ENCODE measurements around the gene HOOK2. TPM values are rescaled to one million over a fixed set of nuclear protein-coding genes. Genes with fewer than 3 reads are reported as not detected.

The HOOK2 gene
- total RNA-seq, 2 experiments from 2014 or later, result 17.3 to 18.4 TPM

DNA sequence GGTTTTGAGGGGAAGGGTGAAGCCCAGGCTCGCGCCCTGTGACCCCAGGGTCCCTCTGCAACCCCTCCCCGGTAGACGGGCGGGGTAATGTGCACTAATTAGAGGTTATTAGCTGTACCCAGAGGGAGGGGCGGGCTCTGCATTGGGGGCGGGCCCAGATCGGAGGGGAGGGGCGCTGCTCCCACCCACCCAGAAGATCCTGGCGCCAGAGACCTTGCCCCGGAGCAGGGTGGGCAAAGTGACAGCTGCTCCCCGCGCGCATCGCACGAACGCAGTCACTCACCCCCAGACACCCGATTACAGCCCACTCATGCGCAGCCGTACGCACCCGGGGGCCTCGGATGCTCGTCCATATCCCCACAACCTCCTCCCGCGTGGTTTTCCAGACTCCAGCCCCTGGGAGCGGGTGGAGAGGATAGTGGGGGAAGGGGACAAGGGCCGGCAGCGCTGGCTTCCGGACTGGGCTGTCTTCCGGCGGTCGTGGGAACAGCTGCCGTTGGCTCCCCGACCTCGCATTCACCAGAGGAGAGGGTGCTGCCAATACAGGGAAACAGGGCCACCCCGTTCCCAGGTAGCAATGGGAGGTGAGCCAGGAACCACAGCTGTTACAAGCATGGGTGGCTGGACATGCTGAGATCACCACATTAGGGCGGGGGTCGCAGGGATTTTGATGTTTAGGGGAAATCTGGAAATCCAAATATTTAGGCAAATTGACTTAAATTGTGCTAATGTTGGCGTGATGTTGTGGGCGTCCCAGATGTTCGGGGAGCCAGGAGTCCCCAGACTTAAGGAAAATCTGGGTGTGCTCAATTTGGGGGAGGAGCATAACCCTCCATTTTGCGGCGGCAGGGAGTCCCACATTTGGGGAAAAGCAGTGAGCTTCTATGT lies 2.9 kb upstream of the HOOK2 start:
- ChIA-PET CTCF (interaction anchor here (1.0 to 9.2 kb wide), 17 partner anchors 8 to 389 kb away, joined by 3 to 326 read pairs (median 6); partner anchors contain the start of genes DHPS, JUNB, PRDX2 and RNASEH2A), POLR2A (interaction anchor here (0.8 to 3.5 kb wide), 10 partner anchors 11 to 160 kb away, joined by 3 to 58 read pairs (median 7); partner anchors contain the start of genes CALR, JUNB, PRDX2 and THSD8)
- TF ChIP-seq CTCF (IDR thresholded peaks at IDR 0.05), result no peak
- intact Hi-C loops (cut with micrococcal nuclease), result loop anchor here (2.0 kb wide), 1 partner anchor 17 kb away; no protein-coding TSS in a partner anchor
- no peaks in the 10 kb centered on the region for H3K27me3 Mint-ChIP-seq
- peak overlapping the region; percentile 85 for H3K4me3 Mint-ChIP-seq
- peak overlapping the region; percentile 92 for H3K27ac Mint-ChIP-seq
- no peaks in the 10 kb centered on the region for H3K9me3 Mint-ChIP-seq
- H3K4me1 Mint-ChIP-seq (ENCODE audit: low read depth), result peaks cover 45% of the 10 kb centered on the region
- peak; percentile 64 for DNase-seq
- no peaks in the 10 kb centered on the region for H3K36me3 Mint-ChIP-seq (ENCODE audit: low read depth)
- peak; percentile 1 for ATAC-seq

DNA sequence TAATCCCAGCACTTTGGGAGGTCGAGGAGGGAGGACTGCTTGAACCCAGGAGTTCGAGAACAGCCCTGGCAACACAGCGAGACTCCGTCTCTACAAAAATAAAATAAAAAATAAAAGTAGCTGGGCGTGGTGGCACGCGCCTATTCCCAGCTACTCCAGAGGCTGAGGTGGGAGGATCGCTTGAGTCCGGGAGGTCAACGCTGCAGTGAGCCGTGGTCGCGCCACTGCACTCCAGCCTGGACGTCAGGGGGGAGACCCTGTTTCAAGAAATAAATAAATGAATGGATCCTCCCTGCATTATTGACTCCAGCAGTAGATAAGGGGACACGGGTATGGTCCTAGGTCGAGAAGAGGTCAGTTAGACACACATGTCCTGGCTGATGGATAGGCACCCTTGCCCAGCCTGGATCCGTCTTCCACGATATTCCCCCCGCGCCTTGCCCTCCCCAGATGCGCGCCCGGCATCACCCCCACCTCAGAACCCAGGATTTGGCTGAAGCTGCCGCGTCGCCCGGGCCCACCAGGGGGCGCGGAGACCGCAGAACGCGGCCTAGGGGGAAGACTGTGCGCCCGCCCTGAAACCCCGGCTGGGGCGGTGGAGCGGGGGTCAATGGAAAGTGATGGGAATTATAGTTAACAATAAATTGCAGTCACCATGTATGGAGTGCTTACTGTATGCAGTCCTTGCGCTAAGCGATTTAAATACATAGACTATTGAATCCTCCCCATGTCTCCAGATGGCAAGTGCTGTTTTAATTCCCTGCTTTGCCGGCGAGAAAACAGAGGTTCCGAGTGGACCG lies 2.1 kb upstream of the HOOK2 start:
- Mint-ChIP-seq H3K36me3 (ENCODE audit: low read depth) (no peaks in the 10 kb centered on the region), H3K27me3 (no peaks in the 10 kb centered on the region), H3K4me1 (ENCODE audit: low read depth) (peaks cover 45% of the 10 kb centered on the region), H3K4me3 (peak overlapping the region; percentile 85), H3K9me3 (no peaks in the 10 kb centered on the region), H3K27ac (peak overlapping the region; percentile 92)
- DNase-seq (peak; percentile 85), ATAC-seq (peak; percentile 32)
- intact Hi-C loops (cut with micrococcal nuclease), result loop anchor here (2.0 kb wide), 1 partner anchor 17 kb away; no protein-coding TSS in a partner anchor
- ChIA-PET CTCF (interaction anchor here (0.6 to 9.2 kb wide), 18 partner anchors 9 to 390 kb away, joined by 3 to 326 read pairs (median 6); partner anchors contain the start of genes DHPS, JUNB, PRDX2 and RNASEH2A), POLR2A (interaction anchor here (0.9 to 3.5 kb wide), 9 partner anchors 8 to 34 kb away, joined by 3 to 58 read pairs (median 7); partner anchors contain the start of genes JUNB, PRDX2 and THSD8)
- peak; percentile 99 for TF ChIP-seq CTCF (IDR thresholded peaks at IDR 0.05)

DNA sequence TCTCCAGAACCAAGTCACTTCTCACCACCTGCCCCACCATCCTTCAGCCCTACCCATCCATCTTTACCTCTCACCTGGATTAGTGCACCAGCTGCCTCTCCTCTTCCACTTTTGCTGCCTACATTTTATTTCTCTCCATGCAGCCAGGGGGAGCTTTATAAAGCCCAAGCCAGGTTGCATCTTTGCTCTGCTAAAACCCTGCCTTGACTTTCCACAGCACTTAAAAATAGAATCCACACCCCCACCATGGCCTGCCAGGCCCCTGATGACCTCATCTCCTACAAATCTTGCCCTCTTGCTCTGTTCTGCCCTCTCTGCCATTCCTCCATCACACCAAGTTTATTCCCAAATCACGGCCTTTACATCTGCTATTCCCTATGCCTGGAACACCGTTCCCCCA lies 1.8 kb downstream of the HOOK2 start:
- Mint-ChIP-seq H3K4me1 (ENCODE audit: low read depth) (peaks cover 23% of the 10 kb centered on the region), H3K27me3 (no peaks in the 10 kb centered on the region), H3K36me3 (ENCODE audit: low read depth) (no peaks in the 10 kb centered on the region), H3K27ac (peak overlapping the region; percentile 3), H3K9me3 (no peaks in the 10 kb centered on the region), H3K4me3 (peak overlapping the region; percentile 2)
- CTCF ChIA-PET, result interaction anchor here (0.9 to 5.9 kb wide), 9 partner anchors 8 to 192 kb away, joined by 3 to 62 read pairs (median 5); partner anchors contain the start of genes PRDX2 and THSD8
- ATAC-seq (no peak), DNase-seq (no peak)
- POLR2A ChIA-PET, result interaction anchor here (0.6 to 3.0 kb wide), 5 partner anchors 16 to 48 kb away, joined by 3 to 15 read pairs (median 4); partner anchors contain the start of genes GET3 and JUNB
- intact Hi-C loops (cut with micrococcal nuclease), result no loop called here
- TF ChIP-seq CTCF (IDR thresholded peaks at IDR 0.05), result no peak

DNA sequence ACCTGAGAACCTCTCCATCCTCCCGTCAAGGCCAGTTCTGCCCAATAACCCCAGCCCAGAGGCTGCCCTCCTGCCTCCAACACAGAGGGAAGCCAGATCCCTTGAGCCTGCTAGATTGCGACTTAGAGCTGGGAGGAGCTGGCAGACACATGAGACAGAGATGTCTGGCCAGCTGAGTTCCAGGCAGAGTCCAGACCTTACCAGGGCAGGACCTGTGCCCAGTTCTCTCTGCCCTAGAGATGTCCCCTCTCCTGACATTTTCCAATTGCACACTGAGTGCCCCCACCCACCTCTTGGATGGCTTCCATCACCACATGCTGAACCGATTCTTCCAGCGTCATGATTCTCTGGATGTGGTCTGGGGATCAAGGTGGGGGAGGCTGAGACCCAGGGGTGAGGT lies 3.0 kb downstream of the HOOK2 start:
- no peak for TF ChIP-seq CTCF (IDR thresholded peaks at IDR 0.05)
- Mint-ChIP-seq H3K36me3 (ENCODE audit: low read depth) (no peaks in the 10 kb centered on the region), H3K27ac (no peak overlapping the region), H3K4me3 (no peak overlapping the region), H3K9me3 (no peaks in the 10 kb centered on the region), H3K27me3 (no peaks in the 10 kb centered on the region), H3K4me1 (ENCODE audit: low read depth) (peaks cover 16% of the 10 kb centered on the region)
- intact Hi-C loops (cut with micrococcal nuclease), result no loop called here
- POLR2A ChIA-PET, result interaction anchor here (0.9 to 1.6 kb wide), 5 partner anchors 14 to 39 kb away, joined by 3 to 5 read pairs (median 3); partner anchors contain the start of genes GET3 and JUNB
- DNase-seq (no peak), ATAC-seq (no peak)
- CTCF ChIA-PET, result interaction anchor here (1.2 to 5.9 kb wide), 5 partner anchors 9 to 193 kb away, joined by 4 to 62 read pairs (median 5); partner anchors contain the start of genes PRDX2 and THSD8
